HepG2 (cell line): ENCODE data around the gene MYO1C. TPM values are rescaled to one million over a fixed set of nuclear protein-coding genes. Genes with fewer than 3 reads are reported as not detected.

Source experiments
- BCL6 ChIP-seq: IDR thresholded peaks from 2 replicates; pipeline ENCODE4 v1.6.1; 2016; ENCODE audit warnings: missing genetic modification reagents, missing compliant biosample characterization
- FOSL2 ChIP-seq: sonication (generic); formaldehyde crosslinking; IDR thresholded peaks from 2 replicates; pipeline ENCODE4 v1.4.0; 2020; ENCODE audit warnings: missing genetic modification reagents
- POLR2A ChIP-seq, 2 experiments: IDR thresholded peaks; 2 replicates each; pipeline ENCODE4 v1.6.1; 2011; ENCODE audit warnings: low read depth in 2 of 2, low read length in 2 of 2, mild to moderate bottlenecking in 1 of 2, moderate library complexity in 1 of 2; ENCODE audit not compliant: insufficient read depth in 1 of 2
- SAP130 ChIP-seq: IDR thresholded peaks from 2 replicates; pipeline ENCODE4 v1.6.1; 2016; ENCODE audit warnings: low read depth
- ZBTB38 ChIP-seq: sonication (generic); formaldehyde crosslinking; IDR thresholded peaks from 2 replicates; pipeline ENCODE4 v1.5.1; 2020; ENCODE audit warnings: mild to moderate bottlenecking, missing genetic modification reagents
- ZBTB7B ChIP-seq: sonication (generic); formaldehyde crosslinking; IDR thresholded peaks from 2 replicates; pipeline ENCODE4 v1.4.0; 2020; ENCODE audit warnings: missing genetic modification reagents
- ZEB1 ChIP-seq: IDR thresholded peaks from 2 replicates; pipeline ENCODE4 v1.6.1; 2012; ENCODE audit warnings: mild to moderate bottlenecking, low read depth, inconsistent platforms; ENCODE audit not compliant: insufficient replicate concordance
- ZNF451 ChIP-seq: sonication (generic); formaldehyde crosslinking; IDR thresholded peaks from 2 replicates; pipeline ENCODE4 v1.5.0; 2020; ENCODE audit warnings: mild to moderate bottlenecking, missing genetic modification reagents
- ZNF460 ChIP-seq: sonication (generic); formaldehyde crosslinking; IDR thresholded peaks from 2 replicates; pipeline ENCODE4 v1.5.1; 2020; ENCODE audit warnings: missing genetic modification reagents, mild to moderate bottlenecking, borderline replicate concordance
- ZSCAN20 ChIP-seq: sonication (generic); formaldehyde crosslinking; IDR thresholded peaks from 2 replicates; pipeline ENCODE4 v1.4.0; 2020; ENCODE audit warnings: missing genetic modification reagents, mild to moderate bottlenecking, borderline replicate concordance
- ZSCAN29 ChIP-seq: sonication (generic); formaldehyde crosslinking; conservative IDR thresholded peaks from 2 replicates; pipeline ENCODE4 v1.4.0; 2020; ENCODE audit warnings: mild to moderate bottlenecking, missing genetic modification reagents
- polyA plus RNA-seq, 8 experiments: library from polyadenylated mRNA; depleted of rRNA in 3 of 8; stranded (reverse) in 7 of 8; unstranded in 1 of 8; fragments of >200 nt; fragmentation: Illumina TruSeq in 4 of 8; extraction: Trizol in 4 of 8; gene quantifications; 2 replicates each; pipeline versions ENCODE4 v1.2.1 to v1.2.3, GENCODE V29; 2011 to 2016; ENCODE audit warnings: low read depth in 4 of 8, missing spikeins in 1 of 8, mixed read lengths in 1 of 8; ENCODE audit not compliant: insufficient read depth in 1 of 8
- total RNA-seq, 5 experiments: library from RNA; depleted of rRNA; stranded (reverse); fragments of >200 nt; fragmentation: Illumina TruSeq; extraction: Trizol; gene quantifications; 2 replicates each; pipeline ENCODE4 v1.2.3, GENCODE V29; 2016; ENCODE audit warnings: low read depth in 1 of 5
- TF ChIP-seq, protein P1 (sequence below): sonication (generic); formaldehyde crosslinking; IDR thresholded peaks from 2 replicates; pipeline ENCODE4 v1.5.1; 2020; ENCODE audit warnings: mild to moderate bottlenecking, missing genetic modification reagents, moderate library complexity
- TF ChIP-seq, protein P2 (sequence below): sonication (generic); formaldehyde crosslinking; IDR thresholded peaks from 2 replicates; pipeline ENCODE4 v1.4.0; 2020; ENCODE audit warnings: mild to moderate bottlenecking, missing genetic modification reagents
- TF ChIP-seq, protein P3 (sequence below): sonication (generic); formaldehyde crosslinking; IDR thresholded peaks from 2 replicates; pipeline ENCODE4 v1.4.0; 2020; ENCODE audit warnings: missing genetic modification reagents, borderline replicate concordance
- TF ChIP-seq, protein P4 (sequence below): sonication (generic); formaldehyde crosslinking; IDR thresholded peaks from 2 replicates; pipeline ENCODE4 v1.5.0; 2020; ENCODE audit warnings: mild to moderate bottlenecking, missing genetic modification reagents, borderline replicate concordance
- TF ChIP-seq, protein P5 (sequence below): sonication (generic); IDR thresholded peaks from 2 replicates; pipeline ENCODE4 v1.6.1; 2016; ENCODE audit warnings: low read depth, borderline replicate concordance

Gene MYO1C
- total and polyA plus RNA-seq, 2 of the 13 experiments (the other 11 are each of a cell fraction or from before 2014, with no cell fraction given): 22.7 to 40.8 TPM

DNA sequence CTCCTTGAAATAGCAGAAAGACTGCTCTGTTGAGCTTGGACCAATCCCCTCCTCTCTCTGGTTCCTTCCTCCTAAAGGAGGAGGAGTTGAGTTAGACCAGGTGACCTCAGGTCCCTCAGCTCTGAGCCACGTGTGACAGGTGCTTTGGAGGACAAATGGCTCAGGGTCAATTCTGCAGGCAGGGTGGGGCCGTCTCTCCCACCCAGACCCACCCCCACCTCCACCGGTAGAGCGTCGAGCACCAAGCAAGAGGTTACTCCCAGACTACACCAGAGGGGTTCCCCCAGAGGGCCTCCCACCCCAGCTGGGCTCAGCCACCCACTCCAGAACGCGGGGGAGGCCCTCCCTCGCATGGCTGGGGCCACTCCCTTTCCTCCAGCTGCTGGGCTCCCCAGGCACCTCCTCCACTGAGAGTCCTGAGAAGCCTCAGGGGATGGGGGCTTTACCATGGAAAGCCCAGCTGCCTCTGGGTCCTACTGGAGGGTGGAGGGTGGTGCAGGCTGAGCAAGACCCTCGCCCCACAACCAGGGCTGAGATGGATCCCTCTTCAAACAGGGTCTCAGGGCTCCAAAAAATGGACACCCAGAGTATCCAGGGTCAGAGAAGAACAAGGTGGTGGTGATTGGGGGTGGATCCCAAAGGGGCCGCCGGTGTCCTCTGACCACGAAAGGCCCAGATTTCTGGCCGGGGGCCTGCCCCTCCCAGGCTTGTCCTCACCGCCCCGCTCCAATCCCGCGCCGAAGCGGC is 7.6 kb downstream of the MYO1C start (continued):
- TF ChIP-seq, protein P1, sequence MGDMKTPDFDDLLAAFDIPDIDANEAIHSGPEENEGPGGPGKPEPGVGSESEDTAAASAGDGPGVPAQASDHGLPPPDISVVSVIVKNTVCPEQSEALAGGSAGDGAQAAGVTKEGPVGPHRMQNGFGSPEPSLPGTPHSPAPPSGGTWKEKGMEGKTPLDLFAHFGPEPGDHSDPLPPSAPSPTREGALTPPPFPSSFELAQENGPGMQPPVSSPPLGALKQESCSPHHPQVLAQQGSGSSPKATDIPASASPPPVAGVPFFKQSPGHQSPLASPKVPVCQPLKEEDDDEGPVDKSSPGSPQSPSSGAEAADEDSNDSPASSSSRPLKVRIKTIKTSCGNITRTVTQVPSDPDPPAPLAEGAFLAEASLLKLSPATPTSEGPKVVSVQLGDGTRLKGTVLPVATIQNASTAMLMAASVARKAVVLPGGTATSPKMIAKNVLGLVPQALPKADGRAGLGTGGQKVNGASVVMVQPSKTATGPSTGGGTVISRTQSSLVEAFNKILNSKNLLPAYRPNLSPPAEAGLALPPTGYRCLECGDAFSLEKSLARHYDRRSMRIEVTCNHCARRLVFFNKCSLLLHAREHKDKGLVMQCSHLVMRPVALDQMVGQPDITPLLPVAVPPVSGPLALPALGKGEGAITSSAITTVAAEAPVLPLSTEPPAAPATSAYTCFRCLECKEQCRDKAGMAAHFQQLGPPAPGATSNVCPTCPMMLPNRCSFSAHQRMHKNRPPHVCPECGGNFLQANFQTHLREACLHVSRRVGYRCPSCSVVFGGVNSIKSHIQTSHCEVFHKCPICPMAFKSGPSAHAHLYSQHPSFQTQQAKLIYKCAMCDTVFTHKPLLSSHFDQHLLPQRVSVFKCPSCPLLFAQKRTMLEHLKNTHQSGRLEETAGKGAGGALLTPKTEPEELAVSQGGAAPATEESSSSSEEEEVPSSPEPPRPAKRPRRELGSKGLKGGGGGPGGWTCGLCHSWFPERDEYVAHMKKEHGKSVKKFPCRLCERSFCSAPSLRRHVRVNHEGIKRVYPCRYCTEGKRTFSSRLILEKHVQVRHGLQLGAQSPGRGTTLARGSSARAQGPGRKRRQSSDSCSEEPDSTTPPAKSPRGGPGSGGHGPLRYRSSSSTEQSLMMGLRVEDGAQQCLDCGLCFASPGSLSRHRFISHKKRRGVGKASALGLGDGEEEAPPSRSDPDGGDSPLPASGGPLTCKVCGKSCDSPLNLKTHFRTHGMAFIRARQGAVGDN (CRISPR knock-in tag): peak; percentile 40
- TF ChIP-seq ZEB1 (peak; percentile 14), FOSL2 (0 out of 2 replicates have a peak, but pooled peaks have one; percentile 4), ZNF460 (no peak), BCL6 (no peak), ZBTB38 (CRISPR knock-in tag) (peak; percentile 26; the same call in 1 of the 2 replicates), ZNF451 (CRISPR knock-in tag) (0 out of 2 replicates have a peak, but pooled peaks have one; percentile 26), SAP130 (CRISPR knock-in tag) (peak; percentile 48), ZSCAN20 (CRISPR knock-in tag) (peak; percentile 24; the same call in 1 of the 2 replicates), ZSCAN29 (CRISPR knock-in tag) (0 out of 2 replicates have a peak, but pooled peaks have one; percentile 6), ZBTB7B (CRISPR knock-in tag) (peak; percentile 65; the same call in 1 of the 2 replicates), POLR2A (IDR thresholded peaks at IDR 0.05; ENCODE audit: insufficient read depth in 1 of 2, low read depth in 2 of 2, low read length in 2 of 2) (peak in 1 of 2 experiments; percentile 18; a peak in 1 of 4 replicates)
- TF ChIP-seq, protein P2, sequence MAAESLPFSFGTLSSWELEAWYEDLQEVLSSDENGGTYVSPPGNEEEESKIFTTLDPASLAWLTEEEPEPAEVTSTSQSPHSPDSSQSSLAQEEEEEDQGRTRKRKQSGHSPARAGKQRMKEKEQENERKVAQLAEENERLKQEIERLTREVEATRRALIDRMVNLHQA (CRISPR knock-in tag): no peak
- TF ChIP-seq, protein P3, sequence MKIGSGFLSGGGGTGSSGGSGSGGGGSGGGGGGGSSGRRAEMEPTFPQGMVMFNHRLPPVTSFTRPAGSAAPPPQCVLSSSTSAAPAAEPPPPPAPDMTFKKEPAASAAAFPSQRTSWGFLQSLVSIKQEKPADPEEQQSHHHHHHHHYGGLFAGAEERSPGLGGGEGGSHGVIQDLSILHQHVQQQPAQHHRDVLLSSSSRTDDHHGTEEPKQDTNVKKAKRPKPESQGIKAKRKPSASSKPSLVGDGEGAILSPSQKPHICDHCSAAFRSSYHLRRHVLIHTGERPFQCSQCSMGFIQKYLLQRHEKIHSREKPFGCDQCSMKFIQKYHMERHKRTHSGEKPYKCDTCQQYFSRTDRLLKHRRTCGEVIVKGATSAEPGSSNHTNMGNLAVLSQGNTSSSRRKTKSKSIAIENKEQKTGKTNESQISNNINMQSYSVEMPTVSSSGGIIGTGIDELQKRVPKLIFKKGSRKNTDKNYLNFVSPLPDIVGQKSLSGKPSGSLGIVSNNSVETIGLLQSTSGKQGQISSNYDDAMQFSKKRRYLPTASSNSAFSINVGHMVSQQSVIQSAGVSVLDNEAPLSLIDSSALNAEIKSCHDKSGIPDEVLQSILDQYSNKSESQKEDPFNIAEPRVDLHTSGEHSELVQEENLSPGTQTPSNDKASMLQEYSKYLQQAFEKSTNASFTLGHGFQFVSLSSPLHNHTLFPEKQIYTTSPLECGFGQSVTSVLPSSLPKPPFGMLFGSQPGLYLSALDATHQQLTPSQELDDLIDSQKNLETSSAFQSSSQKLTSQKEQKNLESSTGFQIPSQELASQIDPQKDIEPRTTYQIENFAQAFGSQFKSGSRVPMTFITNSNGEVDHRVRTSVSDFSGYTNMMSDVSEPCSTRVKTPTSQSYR: peak; percentile 39; the same call in 1 of the 2 replicates
- TF ChIP-seq, protein P4, sequence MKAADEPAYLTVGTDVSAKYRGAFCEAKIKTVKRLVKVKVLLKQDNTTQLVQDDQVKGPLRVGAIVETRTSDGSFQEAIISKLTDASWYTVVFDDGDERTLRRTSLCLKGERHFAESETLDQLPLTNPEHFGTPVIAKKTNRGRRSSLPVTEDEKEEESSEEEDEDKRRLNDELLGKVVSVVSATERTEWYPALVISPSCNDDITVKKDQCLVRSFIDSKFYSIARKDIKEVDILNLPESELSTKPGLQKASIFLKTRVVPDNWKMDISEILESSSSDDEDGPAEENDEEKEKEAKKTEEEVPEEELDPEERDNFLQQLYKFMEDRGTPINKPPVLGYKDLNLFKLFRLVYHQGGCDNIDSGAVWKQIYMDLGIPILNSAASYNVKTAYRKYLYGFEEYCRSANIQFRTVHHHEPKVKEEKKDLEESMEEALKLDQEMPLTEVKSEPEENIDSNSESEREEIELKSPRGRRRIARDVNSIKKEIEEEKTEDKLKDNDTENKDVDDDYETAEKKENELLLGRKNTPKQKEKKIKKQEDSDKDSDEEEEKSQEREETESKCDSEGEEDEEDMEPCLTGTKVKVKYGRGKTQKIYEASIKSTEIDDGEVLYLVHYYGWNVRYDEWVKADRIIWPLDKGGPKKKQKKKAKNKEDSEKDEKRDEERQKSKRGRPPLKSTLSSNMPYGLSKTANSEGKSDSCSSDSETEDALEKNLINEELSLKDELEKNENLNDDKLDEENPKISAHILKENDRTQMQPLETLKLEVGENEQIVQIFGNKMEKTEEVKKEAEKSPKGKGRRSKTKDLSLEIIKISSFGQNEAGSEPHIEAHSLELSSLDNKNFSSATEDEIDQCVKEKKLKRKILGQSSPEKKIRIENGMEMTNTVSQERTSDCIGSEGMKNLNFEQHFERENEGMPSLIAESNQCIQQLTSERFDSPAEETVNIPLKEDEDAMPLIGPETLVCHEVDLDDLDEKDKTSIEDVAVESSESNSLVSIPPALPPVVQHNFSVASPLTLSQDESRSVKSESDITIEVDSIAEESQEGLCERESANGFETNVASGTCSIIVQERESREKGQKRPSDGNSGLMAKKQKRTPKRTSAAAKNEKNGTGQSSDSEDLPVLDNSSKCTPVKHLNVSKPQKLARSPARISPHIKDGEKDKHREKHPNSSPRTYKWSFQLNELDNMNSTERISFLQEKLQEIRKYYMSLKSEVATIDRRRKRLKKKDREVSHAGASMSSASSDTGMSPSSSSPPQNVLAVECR (CRISPR knock-in tag): 0 out of 2 replicates have a peak, but pooled peaks have one; percentile 12
- TF ChIP-seq, protein P5, sequence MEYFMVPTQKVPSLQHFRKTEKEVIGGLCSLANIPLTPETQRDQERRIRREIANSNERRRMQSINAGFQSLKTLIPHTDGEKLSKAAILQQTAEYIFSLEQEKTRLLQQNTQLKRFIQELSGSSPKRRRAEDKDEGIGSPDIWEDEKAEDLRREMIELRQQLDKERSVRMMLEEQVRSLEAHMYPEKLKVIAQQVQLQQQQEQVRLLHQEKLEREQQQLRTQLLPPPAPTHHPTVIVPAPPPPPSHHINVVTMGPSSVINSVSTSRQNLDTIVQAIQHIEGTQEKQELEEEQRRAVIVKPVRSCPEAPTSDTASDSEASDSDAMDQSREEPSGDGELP: peak; percentile 75; the same call in 1 of the 2 replicates
